GDM1 (cell line): ENCODE data around the gene STPG1.

Experiments
- DNase-seq: peaks from one replicate; lab custom pipeline; 2025; lab: John Stamatoyannopoulos, UW

STPG1 gene

DNA sequence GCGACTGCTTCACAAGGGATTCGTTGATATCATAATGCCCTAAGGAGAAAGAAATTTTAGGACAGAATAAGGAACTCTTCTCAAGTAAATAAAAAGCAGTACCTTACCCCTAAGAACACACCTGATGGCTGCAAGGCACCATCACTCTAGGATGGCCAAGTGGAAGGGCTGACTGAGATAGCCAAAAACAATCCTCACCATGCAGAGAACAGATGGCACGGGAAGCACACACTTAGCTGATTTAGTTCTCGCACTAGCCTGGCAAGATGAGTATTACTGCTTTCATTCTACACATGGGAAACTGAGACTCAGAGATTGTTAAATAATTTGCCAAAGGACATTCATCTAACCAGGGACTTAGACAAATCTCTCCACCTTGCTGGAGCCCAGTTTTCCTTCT lies 43.8 kb downstream of the STPG1 start:
- no peak for DNase-seq

DNA sequence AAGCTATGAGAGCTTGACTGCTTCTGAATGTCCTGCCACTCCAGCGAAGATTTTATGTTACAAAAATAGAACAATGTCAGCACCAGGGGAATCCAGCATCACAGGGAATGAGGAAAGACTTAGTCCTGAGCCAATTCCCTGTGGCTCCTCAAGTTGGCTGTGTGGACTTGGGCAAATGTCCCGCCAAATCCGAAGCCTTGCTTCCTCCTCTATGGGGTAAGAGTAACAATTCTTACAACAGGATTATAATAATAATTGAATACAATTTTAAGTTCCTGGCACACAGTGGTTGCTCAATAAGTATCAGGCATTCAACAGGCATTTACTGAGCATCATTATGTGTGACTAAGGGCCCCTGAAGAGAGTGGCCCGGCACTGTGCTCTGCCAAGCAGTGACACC lies 44.4 kb downstream of the STPG1 start:
- no peak for DNase-seq

DNA sequence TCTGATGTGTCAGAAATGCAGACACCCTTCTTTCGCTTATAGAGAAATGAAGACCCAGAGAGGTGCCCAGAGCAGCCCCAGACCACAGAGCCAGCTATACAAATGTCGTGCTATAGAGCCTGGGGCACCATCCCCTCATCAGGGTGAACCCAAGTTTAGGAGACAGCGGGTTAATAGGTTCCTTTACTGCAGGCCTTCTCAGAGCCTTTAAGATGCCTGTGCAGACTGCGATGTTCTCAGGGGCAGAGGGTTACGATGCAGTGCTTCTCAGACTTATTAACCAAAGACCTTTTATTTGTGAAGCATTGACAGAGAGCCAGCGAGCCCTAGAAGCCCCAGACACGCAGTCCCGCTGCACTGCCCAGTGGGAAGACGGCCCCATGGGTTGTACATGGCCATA lies 46.9 kb downstream of the STPG1 start:
- no peak for DNase-seq

DNA sequence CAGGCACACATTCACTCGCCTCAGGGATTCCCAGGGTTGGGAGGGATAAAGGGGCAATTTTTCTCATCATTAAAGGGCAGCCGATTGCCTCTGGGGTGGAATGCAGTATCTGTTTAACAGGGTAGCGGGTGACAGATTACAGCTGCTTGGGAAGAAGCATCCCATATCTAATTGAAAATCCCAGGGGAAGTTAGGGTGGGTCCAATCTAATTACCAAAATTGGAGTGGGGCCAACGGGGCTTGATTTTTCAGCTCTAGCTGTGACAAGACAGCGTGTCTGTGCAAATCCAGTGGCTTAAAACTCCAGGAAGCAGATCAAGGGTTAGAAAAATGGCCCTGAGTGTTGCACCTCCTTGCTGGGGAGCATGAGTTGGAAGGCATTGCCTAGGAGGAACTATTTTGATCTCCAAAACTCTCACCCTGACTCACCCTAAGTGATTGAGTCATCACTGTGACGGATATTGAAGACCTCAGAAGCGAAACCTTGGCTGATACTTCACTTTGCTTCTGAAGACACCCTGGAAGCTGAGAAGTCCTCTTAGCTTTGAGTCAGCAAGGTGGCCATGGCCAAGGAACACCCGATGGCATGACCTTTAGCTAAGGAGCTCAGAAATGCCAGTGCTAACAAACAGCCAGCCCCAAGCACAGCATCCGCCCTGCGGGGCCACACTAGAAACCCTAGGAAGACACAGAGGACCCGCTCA lies 48.5 kb downstream of the STPG1 start:
- no peak for DNase-seq

DNA sequence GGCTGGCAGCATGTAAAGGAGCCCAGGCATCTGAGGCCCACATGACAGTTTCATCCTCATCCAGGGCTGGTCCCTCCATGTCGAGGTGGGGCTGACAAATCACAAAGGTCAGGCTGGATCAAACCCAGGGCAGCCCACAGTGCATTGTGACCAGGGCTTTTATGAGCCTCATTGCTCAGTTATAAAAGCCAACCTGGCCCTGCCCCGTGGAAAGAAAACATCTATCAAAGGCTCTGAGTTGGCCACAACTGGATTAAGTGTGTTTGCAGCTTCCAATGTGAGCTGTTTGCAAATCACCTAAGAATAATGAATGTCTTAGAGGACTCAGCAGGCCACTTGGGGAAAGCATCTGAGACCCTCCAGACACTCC lies 49.0 kb downstream of the STPG1 start:
- no peak for DNase-seq

DNA sequence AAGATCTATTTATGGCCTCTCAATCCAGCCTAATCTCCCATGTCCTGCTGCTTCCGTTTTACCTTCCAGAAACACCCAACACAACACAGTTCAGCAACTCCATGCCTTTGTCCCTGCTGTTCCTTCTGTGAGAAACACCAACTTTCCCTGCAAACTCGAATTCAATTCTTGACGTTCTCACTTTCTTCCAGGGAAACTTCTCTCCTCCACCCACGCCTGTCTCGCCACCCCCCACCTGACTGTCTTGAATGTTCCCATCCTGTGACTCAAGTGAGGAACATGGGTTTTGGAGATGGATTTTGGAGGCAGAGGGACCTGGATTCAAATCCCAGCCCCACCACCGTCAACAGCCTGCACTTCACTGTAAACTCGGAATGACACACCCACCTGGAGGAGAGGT lies 49.6 kb downstream of the STPG1 start:
- DNase-seq, result no peak

GRCh38 chr1:24362982-24363614 lies 50.5 kb downstream of the STPG1 start:
- DNase-seq, result no peak

GRCh38 chr1:24362396-24362795 lies 51.2 kb downstream of the STPG1 start:
- DNase-seq, result no peak

- no peak for DNase-seq
Measured at GRCh38 chr1:24361811-24362210, 51.8 kb downstream of the STPG1 start.

DNA sequence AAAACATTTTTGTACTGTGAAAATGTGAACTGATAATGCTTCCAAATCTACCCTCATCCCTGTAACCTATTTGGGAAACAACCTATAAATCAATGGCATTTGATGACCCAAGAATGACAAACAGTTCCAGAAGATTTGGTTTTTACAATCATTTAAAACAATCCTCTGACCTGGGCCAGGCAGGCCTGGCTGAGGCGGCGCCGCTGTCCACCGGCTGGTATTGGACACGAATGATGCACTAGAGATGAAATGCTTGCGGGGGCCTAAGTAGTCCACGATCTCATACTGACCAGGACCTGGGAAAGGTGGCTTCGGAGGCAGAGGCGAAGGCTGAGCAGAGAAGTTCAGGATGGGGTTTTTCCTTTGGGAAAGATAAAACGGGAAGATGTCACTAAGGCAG lies 52.9 kb downstream of the STPG1 start:
- DNase-seq, result no peak

GRCh38 chr1:24357038-24357437 lies 56.5 kb downstream of the STPG1 start:
- no peak for DNase-seq

- no peak for DNase-seq
Measured at GRCh38 chr1:24355466-24355865, 58.1 kb downstream of the STPG1 start.

DNA sequence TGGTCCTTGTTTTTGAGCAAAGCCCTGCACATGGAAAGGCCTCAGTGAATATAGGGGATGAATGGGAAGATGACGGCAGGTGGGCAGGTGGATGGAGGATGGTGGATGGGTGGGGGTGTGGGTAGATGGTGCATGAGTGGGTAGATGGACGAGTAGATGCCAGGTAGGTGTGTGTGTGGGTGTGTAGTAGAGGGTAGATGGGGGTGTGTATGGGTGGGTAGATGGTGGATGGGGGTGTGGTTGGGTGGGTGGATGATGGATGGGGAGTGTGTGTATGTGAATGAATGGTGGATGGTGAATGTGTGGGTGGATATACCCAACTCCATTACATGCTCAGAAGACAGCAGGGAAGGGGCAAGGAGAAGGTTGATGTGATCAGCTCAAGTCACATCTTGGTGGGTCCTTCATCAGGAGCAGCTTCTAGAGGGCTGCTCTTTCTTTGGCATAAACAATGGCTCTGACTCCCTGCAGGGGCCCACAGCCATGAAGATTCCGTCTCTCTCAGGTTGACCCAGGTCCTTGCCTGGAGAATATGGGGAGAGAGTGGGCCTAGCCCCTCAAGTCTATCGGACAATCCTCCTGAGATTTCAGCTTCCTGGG lies 60.2 kb downstream of the STPG1 start:
- DNase-seq, result no peak

- no peak for DNase-seq
Measured at GRCh38 chr1:24351918-24352627, 61.5 kb downstream of the STPG1 start.

DNA sequence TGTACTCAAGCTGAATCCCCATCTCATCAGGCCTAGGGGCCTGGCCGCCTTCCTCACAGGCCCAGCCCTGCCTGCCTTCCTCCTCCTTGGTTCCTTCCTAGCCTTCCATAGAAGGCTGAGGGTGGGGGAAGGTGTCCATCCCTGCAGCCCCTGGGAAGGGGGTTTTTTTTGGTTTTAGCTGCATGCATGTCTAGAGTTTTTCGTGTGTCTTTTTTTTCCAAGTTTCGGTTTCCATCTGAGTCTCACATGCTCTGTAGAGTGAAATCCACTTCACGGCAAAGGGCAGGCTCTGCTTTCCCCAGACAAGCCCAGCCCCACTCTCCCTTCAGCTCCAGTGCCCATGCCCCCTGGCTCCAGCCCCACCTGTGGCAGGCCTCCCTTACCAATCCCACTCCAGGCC lies 62.3 kb downstream of the STPG1 start:
- no peak for DNase-seq

DNA sequence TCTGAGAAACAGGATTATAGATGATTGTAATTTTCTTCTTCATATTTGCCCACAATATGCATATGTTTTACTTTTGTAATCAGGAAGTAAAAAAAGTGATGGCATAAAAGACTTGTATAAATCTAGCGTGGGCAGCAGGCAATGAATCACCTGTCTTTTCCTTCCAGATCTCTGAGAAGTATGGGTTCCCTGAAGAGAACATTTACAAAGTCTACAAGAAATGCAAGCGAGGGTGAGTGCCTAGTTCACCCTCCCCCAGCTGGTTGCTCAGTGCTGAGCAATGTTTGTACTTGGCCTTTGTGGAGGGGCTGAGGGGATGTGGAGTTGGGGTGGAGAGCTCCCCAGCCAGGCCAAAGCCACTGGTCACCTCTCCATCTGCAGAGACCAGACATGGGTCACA lies 63.7 kb downstream of the STPG1 start:
- DNase-seq, result no peak

GRCh38 chr1:24348196-24348595 lies 65.4 kb downstream of the STPG1 start:
- DNase-seq, result no peak

DNA sequence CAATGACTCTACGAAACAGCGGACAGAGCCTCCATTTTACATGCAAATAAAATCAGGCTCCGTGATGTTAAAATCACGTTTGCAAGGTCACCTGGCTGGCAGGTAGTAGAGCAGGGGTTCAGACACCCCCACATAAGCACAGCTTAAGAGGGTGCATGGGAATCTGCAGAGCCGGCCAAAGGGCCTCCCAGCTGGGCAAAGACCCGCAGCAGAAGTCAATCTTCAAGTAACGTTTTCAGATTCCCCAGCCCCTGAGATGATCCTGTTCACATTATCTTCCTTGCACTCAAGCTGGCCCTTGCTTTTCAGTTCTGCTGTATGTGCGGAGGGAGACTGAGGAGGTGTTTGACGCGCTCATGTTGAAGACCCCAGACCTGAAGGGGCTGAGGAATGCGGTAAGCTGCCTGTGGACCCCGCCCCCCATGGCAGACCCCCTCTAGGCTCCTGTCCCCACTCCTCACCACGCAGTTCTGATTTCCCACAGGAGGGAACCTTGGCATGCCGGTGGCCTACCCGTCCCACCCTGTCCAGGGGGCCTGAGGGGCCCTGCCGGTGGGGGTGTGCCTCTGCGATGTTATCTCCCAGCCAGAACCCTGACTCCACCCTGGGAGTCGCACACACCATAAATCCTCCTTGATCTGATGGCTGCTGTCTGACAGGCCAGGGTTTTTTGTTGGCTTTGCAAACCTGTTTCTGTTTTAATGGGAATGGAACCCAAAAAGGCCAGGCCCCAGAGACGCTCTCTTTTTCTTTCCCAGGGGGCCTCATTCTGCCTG lies 66.2 kb downstream of the STPG1 start:
- no peak for DNase-seq

GRCh38 chr1:24345334-24345733 lies 68.2 kb downstream of the STPG1 start:
- no peak for DNase-seq

DNA sequence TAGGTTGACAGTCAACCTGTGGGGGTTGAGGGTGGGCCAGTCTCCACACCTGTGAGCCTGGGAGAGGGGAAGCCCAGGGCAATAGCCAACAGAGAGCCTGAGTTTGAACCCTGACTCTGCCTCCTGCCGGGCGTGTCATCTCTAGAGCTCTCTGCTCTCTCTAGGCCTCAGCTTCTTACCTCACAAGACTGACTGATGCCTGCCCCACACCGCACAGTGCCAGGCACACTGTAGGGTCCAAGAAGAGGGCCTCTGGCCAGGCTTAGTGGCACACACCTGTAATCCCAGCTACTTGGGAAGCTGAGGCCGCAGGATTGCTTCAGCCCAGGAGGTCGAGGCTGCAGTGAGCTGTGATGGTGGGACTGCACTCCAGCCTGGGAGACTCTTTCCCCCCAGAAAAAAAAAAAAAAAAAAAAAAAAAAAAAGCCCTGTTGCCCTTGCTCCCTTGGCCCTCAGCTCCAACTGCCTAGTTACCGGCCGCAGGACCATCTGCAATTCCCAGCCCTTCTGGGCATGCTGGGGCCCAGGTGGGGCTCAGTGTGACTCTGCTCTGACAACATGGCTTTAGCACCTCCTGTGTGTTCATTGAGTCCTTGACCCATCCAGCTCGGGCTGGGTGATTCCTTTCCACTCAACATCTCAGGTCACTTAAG lies 69.4 kb downstream of the STPG1 start:
- no peak for DNase-seq

DNA sequence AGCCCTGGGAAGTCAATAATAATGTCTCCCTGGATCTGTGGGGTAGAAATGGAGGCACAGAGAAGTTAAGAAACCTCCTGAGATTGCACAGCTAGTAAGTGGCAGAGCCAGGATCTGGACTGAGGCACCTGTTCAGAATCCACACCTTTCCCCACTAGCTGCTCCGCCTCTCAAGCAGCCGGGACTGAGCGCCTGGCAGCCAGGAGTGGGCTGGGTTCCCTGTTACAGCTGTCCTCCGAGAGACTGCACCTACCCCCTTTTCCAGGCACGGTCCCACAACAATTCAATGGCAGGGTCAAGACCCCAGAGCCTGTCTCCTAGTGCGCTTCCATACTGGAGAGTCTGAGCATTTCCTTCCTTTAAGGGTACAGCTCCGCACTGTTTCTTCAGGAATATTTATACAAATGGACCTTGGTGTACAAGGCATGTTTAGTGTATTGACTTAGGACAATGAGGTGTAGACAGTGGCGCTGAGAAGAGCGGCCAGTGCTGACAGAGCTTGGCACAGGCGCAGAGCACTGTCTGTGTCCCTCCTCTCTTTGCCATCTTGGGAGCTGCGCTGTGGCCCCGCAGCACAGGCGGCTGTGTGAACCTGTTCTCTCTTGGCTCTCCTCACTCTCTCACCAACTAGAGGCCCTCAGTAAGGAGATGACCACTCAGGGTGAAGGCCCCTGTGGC lies 70.0 kb downstream of the STPG1 start:
- no peak for DNase-seq
